ENCODE results near the gene THRB.

The THRB gene

DNA sequence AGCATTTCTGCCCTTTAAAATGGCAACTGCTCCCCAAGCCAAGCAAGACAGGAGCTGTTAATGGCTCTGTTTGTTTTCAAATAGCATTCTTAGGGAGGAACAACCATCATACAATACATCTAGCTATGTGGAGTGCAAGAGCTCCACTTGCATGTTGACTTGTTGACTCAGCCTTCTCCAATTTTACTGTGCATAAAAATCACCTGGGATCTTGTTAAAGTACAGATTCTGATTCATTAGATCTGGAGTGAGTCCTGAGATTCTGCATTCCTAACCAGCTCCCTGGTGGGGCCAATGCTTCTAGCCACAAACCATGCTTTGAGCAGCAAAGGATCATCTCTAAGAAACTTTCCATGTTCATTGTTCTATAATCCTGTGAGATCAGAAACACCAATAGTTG is 171.4 kb downstream of the THRB start:
- no peak for FAIRE-seq
- no peak for DNase-seq (ENCODE audit: insufficient read length, low spot score)
- no peak for TF ChIP-seq POLR2AphosphoS5 (IDR thresholded peaks at IDR 0.05; ENCODE audit: low read depth, low read length)
- TF ChIP-seq SPI1 (IDR thresholded peaks at IDR 0.05; ENCODE audit: low read depth, low read length) = no peak
- no peak for TF ChIP-seq TAF1 (IDR thresholded peaks at IDR 0.05; ENCODE audit: low read depth, low read length)
- no peak for TF ChIP-seq PAX5 (IDR thresholded peaks at IDR 0.05; ENCODE audit: insufficient read depth, low read length, severe bottlenecking)
- no peak for TF ChIP-seq POLR2A (IDR thresholded peaks at IDR 0.05; ENCODE audit: low read depth, low read length)
- TF ChIP-seq POU2F2 (IDR thresholded peaks at IDR 0.05; ENCODE audit: low read depth, low read length) = no peak

GRCh38 chr3:24320601-24321000 is 174.0 kb downstream of the THRB start:
- TF ChIP-seq TAF1 (IDR thresholded peaks at IDR 0.05; ENCODE audit: low read depth, low read length) (no peak), SPI1 (IDR thresholded peaks at IDR 0.05; ENCODE audit: low read depth, low read length) (no peak), POLR2AphosphoS5 (IDR thresholded peaks at IDR 0.05; ENCODE audit: low read depth, low read length) (no peak), POLR2A (IDR thresholded peaks at IDR 0.05; ENCODE audit: low read depth, low read length) (no peak), PAX5 (IDR thresholded peaks at IDR 0.05; ENCODE audit: insufficient read depth, low read length, severe bottlenecking) (no peak), POU2F2 (IDR thresholded peaks at IDR 0.05; ENCODE audit: low read depth, low read length) (no peak)
- FAIRE-seq (no peak), DNase-seq (ENCODE audit: insufficient read length, low spot score) (no peak)

DNA sequence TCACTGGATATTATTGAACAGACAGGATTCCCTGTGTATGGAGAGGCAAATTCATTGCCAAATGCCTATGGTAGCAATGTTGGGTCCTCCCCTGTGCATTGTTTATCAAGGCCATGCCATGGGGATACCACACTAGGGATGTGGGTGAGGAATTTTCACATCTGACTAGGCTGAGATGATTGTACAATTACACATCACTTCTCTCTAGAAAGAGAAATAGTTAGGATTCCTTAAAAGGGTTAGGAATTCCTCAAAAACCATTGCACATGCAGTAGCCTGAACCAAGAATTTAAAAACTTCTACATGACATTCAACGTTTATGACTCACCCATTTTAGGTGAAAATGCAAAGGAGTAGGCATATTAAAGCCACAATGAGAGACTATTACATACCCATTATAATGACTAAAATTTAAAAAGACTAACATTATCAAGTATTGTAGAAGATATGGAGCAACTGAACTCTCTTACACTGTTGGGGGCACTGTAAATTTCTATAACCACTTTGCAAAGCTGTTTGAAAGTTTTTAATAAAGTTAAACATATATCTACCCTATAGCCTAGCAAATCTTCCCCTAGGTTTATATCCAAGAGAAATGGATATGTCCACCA is 175.9 kb downstream of the THRB start:
- DNase-seq (ENCODE audit: insufficient read length, low spot score) (no peak), FAIRE-seq (no peak)
- no peak for TF ChIP-seq POLR2A (IDR thresholded peaks at IDR 0.05; ENCODE audit: low read depth, low read length)
- TF ChIP-seq TAF1 (IDR thresholded peaks at IDR 0.05; ENCODE audit: low read depth, low read length) = no peak
- TF ChIP-seq POU2F2 (IDR thresholded peaks at IDR 0.05; ENCODE audit: low read depth, low read length) = no peak

- FAIRE-seq (no peak), DNase-seq (ENCODE audit: insufficient read length, low spot score) (no peak)
- TF ChIP-seq POLR2AphosphoS5 (IDR thresholded peaks at IDR 0.05; ENCODE audit: low read depth, low read length) (no peak), PAX5 (IDR thresholded peaks at IDR 0.05; ENCODE audit: insufficient read depth, low read length, severe bottlenecking) (no peak), POU2F2 (IDR thresholded peaks at IDR 0.05; ENCODE audit: low read depth, low read length) (no peak), TAF1 (IDR thresholded peaks at IDR 0.05; ENCODE audit: low read depth, low read length) (no peak), SPI1 (IDR thresholded peaks at IDR 0.05; ENCODE audit: low read depth, low read length) (no peak), POLR2A (IDR thresholded peaks at IDR 0.05; ENCODE audit: low read depth, low read length) (no peak)
Observed at GRCh38 chr3:24316887-24317383, 177.7 kb downstream of the THRB start.

DNA sequence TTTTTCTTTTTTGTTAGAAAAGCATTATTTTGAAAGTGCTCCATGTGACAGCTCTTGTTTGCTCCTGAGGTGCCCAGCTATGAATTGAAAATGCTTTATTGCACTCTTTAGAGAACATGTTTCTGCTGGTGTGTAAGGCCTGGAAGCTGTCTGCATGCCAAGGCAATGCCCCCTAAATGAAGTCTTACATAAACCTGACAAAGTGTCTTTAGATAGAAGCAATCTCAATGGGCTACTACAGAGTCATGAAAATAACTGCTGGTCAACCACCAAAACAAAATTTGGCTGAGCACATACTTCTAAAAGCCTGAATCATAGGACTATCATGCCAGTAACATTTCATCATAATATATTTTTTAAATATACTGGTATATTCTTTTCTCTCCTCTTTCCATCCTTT is 178.7 kb downstream of the THRB start:
- TF ChIP-seq SPI1 (IDR thresholded peaks at IDR 0.05; ENCODE audit: low read depth, low read length) = no peak
- no peak for TF ChIP-seq PAX5 (IDR thresholded peaks at IDR 0.05; ENCODE audit: insufficient read depth, low read length, severe bottlenecking)
- no peak for TF ChIP-seq TAF1 (IDR thresholded peaks at IDR 0.05; ENCODE audit: low read depth, low read length)
- no peak for TF ChIP-seq POLR2AphosphoS5 (IDR thresholded peaks at IDR 0.05; ENCODE audit: low read depth, low read length)
- TF ChIP-seq POU2F2 (IDR thresholded peaks at IDR 0.05; ENCODE audit: low read depth, low read length) = no peak
- no peak for TF ChIP-seq POLR2A (IDR thresholded peaks at IDR 0.05; ENCODE audit: low read depth, low read length)
- FAIRE-seq (no peak), DNase-seq (ENCODE audit: insufficient read length, low spot score) (no peak)

GRCh38 chr3:24315356-24315755 is 179.3 kb downstream of the THRB start:
- DNase-seq (ENCODE audit: insufficient read length, low spot score) = no peak
- no peak for FAIRE-seq
- TF ChIP-seq SPI1 (IDR thresholded peaks at IDR 0.05; ENCODE audit: low read depth, low read length) (no peak), POLR2A (IDR thresholded peaks at IDR 0.05; ENCODE audit: low read depth, low read length) (no peak), POU2F2 (IDR thresholded peaks at IDR 0.05; ENCODE audit: low read depth, low read length) (no peak)

DNA sequence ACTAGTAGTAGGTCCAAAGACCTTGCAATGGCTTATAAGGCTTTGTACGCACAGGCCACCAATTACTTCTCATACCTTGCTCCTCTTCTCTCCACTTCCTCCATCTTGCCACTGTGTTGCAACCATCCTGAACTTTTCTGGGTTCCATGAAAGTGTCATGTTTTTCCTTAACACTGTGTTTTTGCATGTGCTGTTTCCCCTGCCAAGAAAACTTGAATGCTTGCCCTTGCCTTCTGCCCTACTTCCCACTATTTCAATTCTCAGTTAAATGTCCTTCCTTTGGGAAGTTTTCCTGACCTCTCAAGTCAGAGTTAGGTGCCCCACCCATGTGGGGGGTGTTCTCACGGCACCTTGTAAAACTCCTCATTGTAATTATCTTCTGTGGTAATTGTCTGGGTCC is 182.8 kb downstream of the THRB start:
- FAIRE-seq = no peak
- no peak for TF ChIP-seq SPI1 (IDR thresholded peaks at IDR 0.05; ENCODE audit: low read depth, low read length)
- no peak for TF ChIP-seq POU2F2 (IDR thresholded peaks at IDR 0.05; ENCODE audit: low read depth, low read length)
- no peak for TF ChIP-seq POLR2AphosphoS5 (IDR thresholded peaks at IDR 0.05; ENCODE audit: low read depth, low read length)
- no peak for TF ChIP-seq TAF1 (IDR thresholded peaks at IDR 0.05; ENCODE audit: low read depth, low read length)
- TF ChIP-seq PAX5 (IDR thresholded peaks at IDR 0.05; ENCODE audit: insufficient read depth, low read length, severe bottlenecking) = no peak
- DNase-seq (ENCODE audit: insufficient read length, low spot score) = no peak

DNA sequence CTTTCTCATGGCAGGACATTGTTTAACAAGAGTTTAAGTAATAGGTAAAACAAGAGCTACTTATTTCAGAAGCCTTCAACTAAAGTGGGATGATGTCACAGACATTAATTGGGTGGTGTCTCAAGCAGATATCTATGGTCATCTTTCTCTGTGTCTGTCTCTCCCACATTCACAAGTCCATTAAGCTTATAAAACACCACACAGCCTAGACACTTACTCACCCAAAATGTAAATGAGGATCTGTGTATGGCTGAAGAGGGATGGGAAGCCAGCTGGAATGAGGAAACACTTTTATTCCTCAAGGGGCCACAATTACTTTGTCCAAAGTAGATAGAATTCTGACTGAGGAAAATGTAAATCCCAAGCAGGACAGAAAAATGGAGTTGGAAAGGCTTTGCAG is 183.8 kb downstream of the THRB start:
- FAIRE-seq (no peak), DNase-seq (ENCODE audit: insufficient read length, low spot score) (no peak)
- no peak for TF ChIP-seq POLR2AphosphoS5 (IDR thresholded peaks at IDR 0.05; ENCODE audit: low read depth, low read length)
- no peak for TF ChIP-seq POLR2A (IDR thresholded peaks at IDR 0.05; ENCODE audit: low read depth, low read length)
- no peak for TF ChIP-seq SPI1 (IDR thresholded peaks at IDR 0.05; ENCODE audit: low read depth, low read length)
- TF ChIP-seq TAF1 (IDR thresholded peaks at IDR 0.05; ENCODE audit: low read depth, low read length) = no peak
- TF ChIP-seq PAX5 (IDR thresholded peaks at IDR 0.05; ENCODE audit: insufficient read depth, low read length, severe bottlenecking) = no peak
- no peak for TF ChIP-seq POU2F2 (IDR thresholded peaks at IDR 0.05; ENCODE audit: low read depth, low read length)

DNA sequence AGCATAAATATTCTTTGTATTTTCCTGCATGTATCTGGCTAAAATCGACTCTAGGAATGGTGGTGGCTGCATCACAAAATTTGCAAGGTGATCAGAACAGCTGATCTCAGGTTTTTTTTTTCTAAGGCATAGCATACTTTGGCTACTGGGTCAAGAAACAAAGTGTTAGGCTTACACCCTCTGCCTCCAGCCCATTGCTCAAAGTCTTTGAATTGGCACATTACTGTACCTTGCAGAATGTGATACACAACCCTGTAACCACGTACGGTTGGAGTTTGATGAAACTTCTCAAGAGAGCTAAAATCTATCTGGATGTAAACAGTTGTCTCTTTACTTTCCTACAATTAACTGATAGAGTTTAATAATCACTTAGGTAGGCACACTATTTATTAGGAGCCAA is 188.1 kb downstream of the THRB start:
- FAIRE-seq = no peak
- TF ChIP-seq SPI1 (IDR thresholded peaks at IDR 0.05; ENCODE audit: low read depth, low read length) (no peak), POLR2AphosphoS5 (IDR thresholded peaks at IDR 0.05; ENCODE audit: low read depth, low read length) (no peak), POLR2A (IDR thresholded peaks at IDR 0.05; ENCODE audit: low read depth, low read length) (no peak), POU2F2 (IDR thresholded peaks at IDR 0.05; ENCODE audit: low read depth, low read length) (no peak), PAX5 (IDR thresholded peaks at IDR 0.05; ENCODE audit: insufficient read depth, low read length, severe bottlenecking) (no peak), TAF1 (IDR thresholded peaks at IDR 0.05; ENCODE audit: low read depth, low read length) (no peak)
- no peak for DNase-seq (ENCODE audit: insufficient read length, low spot score)

- DNase-seq (ENCODE audit: insufficient read length, low spot score) (no peak), FAIRE-seq (no peak)
- TF ChIP-seq SPI1 (IDR thresholded peaks at IDR 0.05; ENCODE audit: low read depth, low read length) = no peak
- no peak for TF ChIP-seq PAX5 (IDR thresholded peaks at IDR 0.05; ENCODE audit: insufficient read depth, low read length, severe bottlenecking)
- TF ChIP-seq POLR2AphosphoS5 (IDR thresholded peaks at IDR 0.05; ENCODE audit: low read depth, low read length) = no peak
- TF ChIP-seq TAF1 (IDR thresholded peaks at IDR 0.05; ENCODE audit: low read depth, low read length) = no peak
- TF ChIP-seq POLR2A (IDR thresholded peaks at IDR 0.05; ENCODE audit: low read depth, low read length) = no peak
- TF ChIP-seq POU2F2 (IDR thresholded peaks at IDR 0.05; ENCODE audit: low read depth, low read length) = no peak
Observed at GRCh38 chr3:24305795-24306467, 188.7 kb downstream of the THRB start.
